ENCODE data around the gene SUMF1.
A peak's percentile ranks its signal among the peaks of the same experiment; 100 is the strongest.

The SUMF1 gene

GRCh38 chr3:4466741-4467521 is at the start of gene SUMF1:
SUMF1 (minus strand) TSS chr3:4467269; CDS start chr3:4467245, 24 bp downstream.
- DNase-seq: peak; percentile 79

- DNase-seq: no peak
Measured at GRCh38 chr3:4515916-4516579, 49.0 kb upstream of the SUMF1 start.

DNA sequence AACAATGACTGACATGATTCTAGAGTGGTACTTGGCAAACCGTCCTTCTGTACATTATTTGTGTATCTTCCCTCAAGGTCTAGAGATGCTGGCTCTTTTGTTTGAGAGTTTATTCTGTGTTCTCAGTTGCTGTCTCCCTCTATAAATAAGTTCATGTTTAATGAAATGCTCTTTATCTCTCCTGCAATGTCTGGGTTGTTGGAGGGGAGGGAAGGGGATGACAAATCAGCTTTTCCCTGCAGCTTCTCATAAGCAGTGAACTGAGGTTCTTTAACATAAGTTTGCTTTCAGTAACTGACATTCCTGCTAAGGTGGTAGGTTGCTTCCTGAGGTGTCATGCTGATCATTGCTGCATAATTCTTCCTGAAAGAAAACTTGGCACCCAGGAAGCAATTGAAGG is 47.8 kb upstream of the SUMF1 start:
- no peak for DNase-seq

GRCh38 chr3:4514321-4514720 is 47.3 kb upstream of the SUMF1 start:
- no peak for DNase-seq

GRCh38 chr3:4512895-4513616 is 46.0 kb upstream of the SUMF1 start:
- no peak for DNase-seq

DNA sequence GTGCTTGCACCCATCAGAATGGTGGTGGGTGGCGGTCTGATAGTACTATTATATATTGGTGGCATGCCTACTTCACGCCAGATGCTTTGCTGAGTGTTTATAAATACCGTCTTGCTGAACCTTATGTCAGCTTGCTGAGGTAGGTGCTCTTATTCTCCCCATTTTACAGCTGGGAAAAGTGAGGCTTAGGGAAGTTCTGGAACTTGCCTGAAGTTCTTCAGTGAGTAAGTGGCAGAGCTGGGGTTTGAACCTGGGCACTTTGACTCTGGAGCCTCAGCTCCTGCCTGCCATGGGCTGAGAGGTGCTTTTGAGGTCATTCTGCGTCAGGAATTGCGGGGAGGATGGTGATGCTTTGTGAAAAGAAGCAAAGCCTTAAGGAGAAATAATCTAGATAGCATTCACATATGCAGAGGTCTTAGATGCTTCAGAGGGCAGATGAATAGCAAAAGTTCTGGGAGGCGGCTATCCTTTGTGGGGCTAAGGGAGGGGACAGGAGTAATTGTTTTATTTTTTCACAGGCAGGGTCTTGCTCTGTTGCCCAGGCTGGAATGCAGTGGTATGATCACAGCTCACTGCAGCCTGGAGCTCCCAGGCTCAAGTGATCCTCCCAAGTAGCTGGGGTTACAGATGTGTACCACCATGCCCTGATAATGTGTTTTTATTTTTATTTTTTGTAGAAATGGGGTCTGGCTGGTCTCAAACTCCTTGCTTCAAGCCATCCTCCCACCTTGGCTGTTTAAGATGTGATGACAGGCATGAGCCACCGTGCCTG is 44.6 kb upstream of the SUMF1 start:
- DNase-seq: no peak

DNA sequence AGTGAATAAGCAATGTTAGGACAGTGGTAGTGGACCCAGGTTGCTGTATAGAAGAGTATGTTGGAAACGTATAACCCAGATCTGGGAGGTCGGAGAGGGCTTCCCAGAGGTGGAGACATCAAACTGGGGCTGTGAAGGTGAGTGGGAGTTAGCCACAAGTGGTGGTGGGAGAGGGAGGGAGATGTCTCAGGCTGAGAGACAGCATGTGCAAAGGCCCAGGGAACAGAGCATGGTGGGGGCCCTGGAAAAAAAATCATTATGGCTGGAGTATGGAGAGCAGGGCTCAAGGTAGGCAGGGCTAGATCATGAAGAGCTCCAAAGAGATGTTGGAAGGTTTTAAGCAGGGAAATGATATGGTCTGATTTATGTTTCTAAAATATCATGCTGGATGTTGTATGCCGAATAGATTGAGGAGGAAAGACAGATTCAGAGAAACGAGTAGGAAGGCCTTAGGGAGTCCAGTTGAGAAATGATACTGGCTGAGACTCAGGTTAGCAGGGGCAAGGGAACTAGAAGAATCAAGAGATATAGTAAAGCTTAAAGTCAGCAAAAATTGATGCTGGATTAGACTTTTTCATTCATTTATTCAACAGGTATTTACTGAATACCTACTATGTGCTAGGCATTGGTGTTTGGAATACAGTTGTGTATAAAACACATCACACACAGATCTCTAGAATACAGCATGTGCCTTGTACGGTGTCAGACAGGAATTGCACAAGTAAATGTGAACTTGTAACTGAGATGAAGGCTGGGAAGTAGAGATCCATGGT is 43.1 kb upstream of the SUMF1 start:
- DNase-seq: no peak

DNA sequence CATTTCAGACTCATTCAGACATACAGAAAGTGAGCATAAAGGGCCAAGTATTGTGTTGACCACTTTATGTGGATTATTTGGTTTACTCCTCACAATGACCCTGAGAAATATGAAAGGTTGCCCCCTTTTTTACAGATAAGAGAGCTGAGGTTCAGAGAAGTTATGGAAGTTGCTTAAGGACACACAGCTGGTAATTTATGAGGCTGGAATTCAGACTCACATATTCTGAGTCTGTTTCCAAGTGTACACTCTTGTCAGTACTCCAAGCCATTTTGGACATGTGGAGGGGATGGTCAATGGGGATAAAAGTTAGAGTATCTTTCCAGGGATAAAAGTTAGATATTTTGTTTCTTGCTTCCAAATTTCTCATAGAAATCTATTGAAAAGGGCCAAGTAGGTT is 42.0 kb upstream of the SUMF1 start:
- DNase-seq: no peak

DNA sequence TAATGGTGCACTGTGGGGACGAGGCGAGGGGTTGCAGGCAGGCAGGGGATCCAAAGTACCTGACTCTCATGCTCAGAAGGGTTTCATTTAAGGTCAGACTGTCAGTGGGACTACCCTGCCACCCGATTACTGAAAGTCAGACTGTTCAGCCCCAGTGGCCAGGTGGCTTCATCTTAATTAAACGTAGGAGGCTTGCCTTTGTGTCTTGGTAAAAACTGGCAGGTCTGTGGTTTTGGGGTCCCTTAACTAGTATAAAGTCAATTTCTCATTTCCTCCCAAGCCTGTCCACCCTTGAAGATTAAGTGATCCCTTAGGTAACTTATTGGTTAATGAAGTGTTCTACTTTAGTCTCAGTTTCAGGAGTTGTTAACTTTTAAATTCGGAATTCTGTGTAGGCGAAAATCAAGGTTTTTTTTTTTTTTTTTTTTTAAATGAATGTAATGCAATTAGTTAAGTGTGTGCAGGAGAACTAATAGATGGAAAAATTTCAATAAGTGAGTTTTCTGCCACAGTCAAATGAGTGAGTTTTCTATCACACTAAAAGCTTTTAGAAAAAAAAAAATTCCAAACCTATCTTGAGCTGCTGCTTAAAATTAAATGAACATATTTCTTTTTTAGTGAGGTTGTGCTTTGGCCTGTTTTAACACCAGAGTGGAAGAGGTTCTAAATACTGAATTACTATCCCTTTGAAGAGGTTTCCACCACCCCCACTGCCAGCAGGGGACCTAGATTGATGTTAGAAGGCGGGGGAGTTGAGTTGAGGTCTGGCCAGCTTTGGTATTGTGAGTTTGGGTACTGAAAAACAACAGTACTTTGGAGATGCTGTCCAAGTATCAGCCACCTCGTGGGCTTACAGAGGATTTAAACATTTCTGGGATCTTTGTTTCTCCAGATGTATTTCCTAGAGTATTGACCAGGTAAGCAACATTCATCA is 41.2 kb upstream of the SUMF1 start:
- DNase-seq: no peak

- no peak for DNase-seq
Measured at GRCh38 chr3:4507024-4507596, 40.0 kb upstream of the SUMF1 start.

GRCh38 chr3:4506559-4507023 is 39.5 kb upstream of the SUMF1 start:
- no peak for DNase-seq

- no peak for DNase-seq
Measured at GRCh38 chr3:4505688-4506558, 38.9 kb upstream of the SUMF1 start.

DNA sequence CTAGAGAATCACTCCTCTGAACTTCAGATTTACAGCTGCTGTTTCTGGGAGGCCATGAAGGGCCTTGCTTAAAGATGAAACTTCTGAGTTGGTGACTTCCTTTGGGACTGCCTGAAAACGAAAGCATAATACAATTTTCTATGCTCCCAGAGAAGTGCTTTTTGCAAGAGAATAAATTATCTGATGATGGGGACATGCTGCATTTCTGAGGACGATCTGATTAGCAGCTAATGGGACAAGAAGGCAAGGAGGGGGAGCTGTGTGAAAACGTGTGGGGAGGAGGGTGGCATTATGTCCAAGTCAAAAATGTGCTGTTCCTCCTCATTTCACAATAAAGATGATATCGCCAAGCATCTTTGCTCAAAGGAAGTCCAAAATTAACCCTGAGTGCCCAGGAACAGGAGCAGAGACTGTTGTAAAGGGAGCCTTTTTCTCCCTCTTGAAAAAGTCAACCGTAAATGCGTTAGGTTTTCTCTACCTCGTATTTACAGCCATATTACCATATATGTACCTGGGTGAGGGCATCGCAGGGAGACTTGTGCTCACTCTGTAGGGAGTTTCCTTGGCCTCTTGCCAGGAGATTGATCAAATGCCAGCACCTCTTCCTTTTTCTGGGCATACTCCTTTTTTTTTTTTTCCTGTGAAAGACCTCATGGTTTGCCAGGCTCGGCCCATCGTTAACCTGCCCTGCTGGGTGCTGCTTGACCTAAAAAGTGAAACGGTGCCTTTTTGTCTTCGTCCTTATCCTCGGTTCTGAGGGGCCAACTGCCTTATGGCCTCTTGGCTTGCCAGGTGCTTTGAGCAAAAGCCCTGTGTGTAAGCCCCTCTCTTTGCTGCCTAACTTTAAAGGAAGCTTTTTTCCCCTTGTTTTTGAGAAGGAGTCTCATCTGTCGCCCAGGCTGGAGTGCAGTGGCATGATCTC is 37.5 kb upstream of the SUMF1 start:
- DNase-seq: peak; percentile 40

DNA sequence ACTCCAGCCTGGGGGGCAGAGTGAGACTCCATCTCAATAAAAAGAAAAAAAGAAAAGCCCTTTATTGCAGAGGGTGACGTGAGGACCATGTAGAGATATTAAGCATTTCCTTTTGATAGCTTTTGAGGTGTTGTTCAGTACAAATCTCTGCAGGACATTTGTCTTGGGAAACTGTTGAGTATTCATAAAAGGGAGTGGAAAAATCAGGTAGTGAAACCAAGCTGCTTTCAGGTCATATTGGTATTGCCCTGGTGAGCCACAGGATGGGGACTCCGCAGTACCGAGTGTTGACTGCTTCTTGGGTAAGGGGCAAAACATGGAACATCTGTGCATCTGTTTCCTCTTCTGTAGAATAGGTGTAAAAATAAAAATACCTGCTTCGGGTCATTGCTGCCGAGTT is 36.0 kb upstream of the SUMF1 start:
- no peak for DNase-seq

GRCh38 chr3:4501927-4502326 is 34.9 kb upstream of the SUMF1 start:
- no peak for DNase-seq

GRCh38 chr3:4501437-4501836 is 34.4 kb upstream of the SUMF1 start:
- DNase-seq: no peak

DNA sequence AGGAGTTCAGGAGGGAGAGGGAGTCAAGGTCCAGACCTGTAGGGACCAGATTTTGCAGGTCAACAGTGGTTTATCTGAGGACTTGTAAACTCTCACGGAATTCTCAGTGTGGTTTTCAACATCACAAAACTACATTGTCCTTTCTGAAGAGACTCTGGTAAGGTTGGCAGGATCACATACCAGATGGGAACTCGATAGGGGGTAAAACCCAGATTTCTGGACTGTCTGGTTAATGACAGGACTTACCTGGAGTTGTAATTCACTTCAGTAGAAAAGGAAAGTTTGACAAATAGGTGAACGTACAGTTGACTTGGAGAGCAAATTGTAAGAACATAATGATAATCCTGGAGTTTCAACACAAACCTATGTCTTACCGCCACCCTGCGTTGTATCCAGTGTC is 31.4 kb upstream of the SUMF1 start:
- no peak for DNase-seq

GRCh38 chr3:4497843-4498324 is 30.8 kb upstream of the SUMF1 start:
- DNase-seq: no peak
